Endodermal cell (in vitro differentiated cells): Measurements from ENCODE around the gene CTLA4. TPM values are rescaled to one million over a fixed set of nuclear protein-coding genes. Genes with fewer than 3 reads are reported as not detected.

Experiments
- DNase-seq: peaks from one replicate; pipeline ENCODE4 v3.0.0-alpha.2; 2017
- H3K27ac ChIP-seq: 2 replicates; pipeline ENCODE4 v1.5.1; 2013; ENCODE audit warnings: mild to moderate bottlenecking, low read depth, low read length, moderate library complexity
- H3K27me3 ChIP-seq: 2 replicates; pipeline ENCODE4 v1.6.1; 2013; ENCODE audit warnings: mild to moderate bottlenecking, low read length, moderate library complexity; ENCODE audit not compliant: insufficient read depth, control insufficient read depth, poor library complexity, severe bottlenecking
- H3K36me3 ChIP-seq: 2 replicates; pipeline ENCODE4 v1.7.0; 2013; ENCODE audit warnings: mild to moderate bottlenecking, low read length, moderate library complexity; ENCODE audit not compliant: control insufficient read depth, insufficient read depth
- H3K4me1 ChIP-seq: one replicate; pipeline ENCODE4 v1.7.0; 2013; ENCODE audit warnings: low read length; ENCODE audit not compliant: control insufficient read depth, insufficient read depth
- H3K4me3 ChIP-seq: 2 replicates; pipeline ENCODE4 v1.5.1; 2013; ENCODE audit warnings: mild to moderate bottlenecking, low read length, moderate library complexity
- H3K9ac ChIP-seq: 2 replicates; pipeline ENCODE4 v1.6.1; 2013; ENCODE audit warnings: mild to moderate bottlenecking, low read length, moderate library complexity; ENCODE audit not compliant: poor library complexity, severe bottlenecking; ENCODE audit errors: extremely low read depth
- H3K9me3 ChIP-seq: 2 replicates; pipeline ENCODE4 v1.6.1; 2013; ENCODE audit warnings: mild to moderate bottlenecking, low read length, moderate library complexity; ENCODE audit not compliant: control insufficient read depth
- H3K27ac Mint-ChIP-seq: 2 replicates; pipeline ENCODE4 v1.8.0; 2020; ENCODE audit warnings: mixed read lengths
- H3K27me3 Mint-ChIP-seq: 2 replicates; pipeline ENCODE4 v1.8.0; 2021; ENCODE audit warnings: mild to moderate bottlenecking, mixed read lengths; ENCODE audit not compliant: insufficient read depth
- H3K36me3 Mint-ChIP-seq: 2 replicates; pipeline ENCODE4 v1.8.0; 2020; ENCODE audit warnings: low read depth, mixed read lengths
- H3K4me1 Mint-ChIP-seq: 2 replicates; pipeline ENCODE4 v1.8.0; 2020; ENCODE audit warnings: mixed read lengths
- H3K4me3 Mint-ChIP-seq: 2 replicates; pipeline ENCODE4 v1.8.0; 2020; ENCODE audit warnings: mild to moderate bottlenecking, moderate library complexity, mixed read lengths
- H3K9me3 Mint-ChIP-seq: 2 replicates; pipeline ENCODE4 v1.8.0; 2020; ENCODE audit warnings: mild to moderate bottlenecking, mixed read lengths
- WGBS, 2 experiments: methylation state at CpG; one replicate each; pipeline versions ENCODE4 v1.1.5 to v1.1.7; 2013; ENCODE audit warnings: missing lambda C conversion rate in 2 of 2, mixed read lengths in 1 of 2; ENCODE audit not compliant: insufficient coverage in 1 of 2, insufficient read length in 1 of 2; 5-methylcytosine and 5-hydroxymethylcytosine counted together
- total RNA-seq, 2 donors: library from RNA; stranded (reverse); fragmentation: NEBNext Ultra II Directional in 1 of 2; extraction: Animal tissue kit (Norgen Biotek cat#: 25700) in 1 of 2; gene quantifications; 2 replicates in 1 of 2; 3 replicates in 1 of 2; pipeline ENCODE4 v1.2.1, GENCODE V29; 2021
- TF ChIP-seq, protein P1 (sequence below): fragments of 200-600 bp; sonication (generic); conservative IDR thresholded peaks from 2 replicates; pipeline ENCODE4 v1.5.0; 2021; ENCODE audit warnings: antibody characterized with exemption, mild to moderate bottlenecking

The CTLA4 gene
- total RNA-seq, 2 donors from 2014 or later = not detected

DNA sequence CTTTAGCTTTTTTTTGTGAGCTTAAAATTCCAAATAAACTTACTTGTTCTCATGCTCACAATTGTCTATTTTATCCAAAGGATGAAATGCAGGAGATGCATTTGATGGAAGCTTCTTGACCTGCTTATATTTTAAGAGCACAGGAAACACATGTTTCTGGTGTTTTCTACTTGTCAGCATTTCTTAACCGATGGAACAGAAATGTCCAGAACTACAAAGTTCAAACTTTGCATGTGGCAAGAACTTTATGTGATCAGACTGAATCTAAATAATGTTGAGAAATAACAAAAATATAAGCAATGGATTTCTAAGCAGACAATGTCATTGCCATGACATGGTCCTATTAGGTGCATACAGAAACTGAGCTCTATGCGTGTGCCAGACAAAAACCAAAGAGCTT lies 9.9 kb upstream of the CTLA4 start:
- Mint-ChIP-seq H3K36me3 (no peaks in the 10 kb centered on the region), H3K4me3 (no peak overlapping the region), H3K4me1 (no peaks in the 10 kb centered on the region)

DNA sequence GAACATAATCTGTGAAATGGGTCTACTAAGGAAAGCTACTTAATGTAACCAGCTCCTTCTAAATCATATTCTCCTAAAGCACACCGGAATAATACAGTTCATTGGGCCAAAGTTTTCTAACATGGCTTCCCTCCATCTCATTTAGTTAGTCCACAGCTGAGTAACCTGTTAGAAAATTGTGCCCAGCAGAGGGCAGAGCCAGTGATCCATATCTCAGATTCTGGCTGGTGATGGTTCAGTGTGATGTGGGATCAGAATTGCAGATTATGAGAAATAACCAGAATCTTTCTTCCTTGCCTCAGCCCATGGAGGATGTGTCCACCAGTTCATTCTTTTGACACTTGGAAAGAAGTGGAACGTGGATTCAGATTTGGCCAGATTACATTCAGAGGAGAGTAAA lies 9.4 kb upstream of the CTLA4 start:
- H3K36me3 Mint-ChIP-seq = no peaks in the 10 kb centered on the region
- H3K27ac Mint-ChIP-seq = no peak overlapping the region
- no peak overlapping the region for H3K27ac ChIP-seq
- peaks cover 2% of the 10 kb centered on the region for H3K27me3 Mint-ChIP-seq
- H3K27me3 ChIP-seq = peaks cover 42% of the 10 kb centered on the region
- no peak overlapping the region for H3K4me3 ChIP-seq
- H3K9me3 ChIP-seq = no peaks in the 10 kb centered on the region
- no peak overlapping the region for H3K9ac ChIP-seq
- no peaks in the 10 kb centered on the region for H3K36me3 ChIP-seq
- H3K4me1 ChIP-seq = no peaks in the 10 kb centered on the region
- no peaks in the 10 kb centered on the region for H3K4me1 Mint-ChIP-seq
- DNase-seq = no peak
- 91 to 100% methylated on average over 1 to 2 of the region's 2 CpGs for WGBS, 2 experiments
- no peak overlapping the region for H3K4me3 Mint-ChIP-seq
- no peaks in the 10 kb centered on the region for H3K9me3 Mint-ChIP-seq
- TF ChIP-seq, protein P1, sequence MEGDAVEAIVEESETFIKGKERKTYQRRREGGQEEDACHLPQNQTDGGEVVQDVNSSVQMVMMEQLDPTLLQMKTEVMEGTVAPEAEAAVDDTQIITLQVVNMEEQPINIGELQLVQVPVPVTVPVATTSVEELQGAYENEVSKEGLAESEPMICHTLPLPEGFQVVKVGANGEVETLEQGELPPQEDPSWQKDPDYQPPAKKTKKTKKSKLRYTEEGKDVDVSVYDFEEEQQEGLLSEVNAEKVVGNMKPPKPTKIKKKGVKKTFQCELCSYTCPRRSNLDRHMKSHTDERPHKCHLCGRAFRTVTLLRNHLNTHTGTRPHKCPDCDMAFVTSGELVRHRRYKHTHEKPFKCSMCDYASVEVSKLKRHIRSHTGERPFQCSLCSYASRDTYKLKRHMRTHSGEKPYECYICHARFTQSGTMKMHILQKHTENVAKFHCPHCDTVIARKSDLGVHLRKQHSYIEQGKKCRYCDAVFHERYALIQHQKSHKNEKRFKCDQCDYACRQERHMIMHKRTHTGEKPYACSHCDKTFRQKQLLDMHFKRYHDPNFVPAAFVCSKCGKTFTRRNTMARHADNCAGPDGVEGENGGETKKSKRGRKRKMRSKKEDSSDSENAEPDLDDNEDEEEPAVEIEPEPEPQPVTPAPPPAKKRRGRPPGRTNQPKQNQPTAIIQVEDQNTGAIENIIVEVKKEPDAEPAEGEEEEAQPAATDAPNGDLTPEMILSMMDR = peak; percentile 29

More for the DNA sequence above, 9.9 kb upstream of the CTLA4 start:
- no peak overlapping the region for H3K27ac ChIP-seq
- no peaks in the 10 kb centered on the region for H3K4me1 ChIP-seq
- no peaks in the 10 kb centered on the region for H3K9me3 ChIP-seq
- H3K27me3 ChIP-seq = peaks cover 36% of the 10 kb centered on the region
- no peak for DNase-seq
- H3K9ac ChIP-seq = no peak overlapping the region
- Mint-ChIP-seq H3K9me3 (no peaks in the 10 kb centered on the region), H3K27ac (no peak overlapping the region), H3K27me3 (peaks cover 2% of the 10 kb centered on the region)
- 81 to 95% methylated on average over 2 of the region's 2 CpGs for WGBS, 2 experiments
- no peaks in the 10 kb centered on the region for H3K36me3 ChIP-seq
- TF ChIP-seq, protein P1 = no peak
- no peak overlapping the region for H3K4me3 ChIP-seq

DNA sequence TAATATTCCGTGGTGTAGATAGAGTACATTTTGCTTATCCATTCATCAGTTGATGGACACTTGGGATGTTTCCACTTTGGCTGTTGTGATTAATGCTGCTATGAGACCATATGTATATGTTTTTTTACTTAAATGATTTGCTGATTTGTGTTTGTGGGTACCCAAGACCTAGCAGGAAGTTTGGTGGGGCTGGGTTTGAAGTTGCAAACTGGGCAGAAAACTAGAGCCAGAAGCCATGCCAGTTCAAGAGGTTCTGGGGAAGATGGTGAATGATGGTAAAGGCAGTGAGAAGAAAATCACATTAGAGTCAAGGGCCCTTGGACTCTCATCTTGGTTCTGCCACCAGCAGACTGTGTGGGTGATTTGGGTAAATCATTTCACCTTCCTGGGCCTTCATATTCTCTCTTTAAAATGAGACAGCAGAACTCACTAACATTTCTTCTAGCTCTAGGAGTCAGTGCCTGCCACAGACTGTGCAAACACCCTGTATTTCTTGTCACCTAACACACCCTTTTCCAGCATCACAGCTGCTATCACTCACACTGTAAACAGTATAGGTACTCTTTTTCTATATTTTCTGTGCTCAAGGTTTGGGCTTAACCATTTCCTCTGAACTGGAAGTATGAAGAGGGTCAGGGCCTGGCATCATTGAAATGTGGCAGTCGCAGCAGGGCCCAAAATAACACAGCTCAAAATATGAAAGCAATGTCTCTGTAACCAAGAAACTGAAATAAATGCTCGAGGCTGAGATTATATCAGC lies 8.4 kb upstream of the CTLA4 start:
- Histone ChIP-seq H3K27me3 (peaks cover 39% of the 10 kb centered on the region), H3K27ac (no peak overlapping the region), H3K9ac (no peak overlapping the region), H3K4me3 (no peak overlapping the region), H3K4me1 (no peaks in the 10 kb centered on the region), H3K36me3 (no peaks in the 10 kb centered on the region), H3K9me3 (peaks cover 6% of the 10 kb centered on the region)
- Mint-ChIP-seq H3K9me3 (no peaks in the 10 kb centered on the region), H3K27ac (no peak overlapping the region), H3K4me1 (no peaks in the 10 kb centered on the region), H3K27me3 (peaks cover 2% of the 10 kb centered on the region), H3K36me3 (no peaks in the 10 kb centered on the region), H3K4me3 (no peak overlapping the region)
- TF ChIP-seq, protein P1 = no peak
- WGBS, 2 experiments = 92 to 100% methylated on average over 2 to 3 of the region's 3 CpGs
- DNase-seq = no peak
